GM12872 (cell line): ENCODE measurements around the gene TUBAL3.

Experiments
- TF ChIP-seq, protein P1 (sequence below): IDR thresholded peaks from 3 replicates; pipeline ENCODE4 v1.5.1; 2011; ENCODE audit warnings: low read depth, mild to moderate bottlenecking, low read length, moderate library complexity; ENCODE audit not compliant: insufficient read depth

The TUBAL3 gene

DNA sequence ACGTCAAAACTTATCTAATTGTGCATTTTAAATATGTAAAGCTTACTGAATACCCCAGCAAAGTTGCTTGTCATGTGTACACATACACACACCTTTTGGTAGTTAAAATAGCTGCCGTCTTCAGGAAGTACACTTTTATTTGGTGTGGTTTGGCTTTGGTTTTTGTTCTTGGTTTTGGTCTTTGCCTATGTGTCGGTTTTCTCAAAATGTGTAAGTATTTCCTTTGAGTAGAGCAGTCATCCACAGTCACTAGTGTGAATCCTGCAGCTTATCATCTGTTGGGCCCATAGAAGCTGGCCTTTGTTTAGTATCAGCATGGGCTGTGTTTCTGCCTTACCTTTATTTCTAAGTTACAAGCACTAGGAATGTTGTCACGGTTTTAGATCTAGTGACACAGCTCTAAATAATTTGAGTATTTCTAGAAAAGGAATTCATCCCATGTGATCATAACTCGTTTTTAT, 43.0 kb upstream of the TUBAL3 start:
- TF ChIP-seq, protein P1, sequence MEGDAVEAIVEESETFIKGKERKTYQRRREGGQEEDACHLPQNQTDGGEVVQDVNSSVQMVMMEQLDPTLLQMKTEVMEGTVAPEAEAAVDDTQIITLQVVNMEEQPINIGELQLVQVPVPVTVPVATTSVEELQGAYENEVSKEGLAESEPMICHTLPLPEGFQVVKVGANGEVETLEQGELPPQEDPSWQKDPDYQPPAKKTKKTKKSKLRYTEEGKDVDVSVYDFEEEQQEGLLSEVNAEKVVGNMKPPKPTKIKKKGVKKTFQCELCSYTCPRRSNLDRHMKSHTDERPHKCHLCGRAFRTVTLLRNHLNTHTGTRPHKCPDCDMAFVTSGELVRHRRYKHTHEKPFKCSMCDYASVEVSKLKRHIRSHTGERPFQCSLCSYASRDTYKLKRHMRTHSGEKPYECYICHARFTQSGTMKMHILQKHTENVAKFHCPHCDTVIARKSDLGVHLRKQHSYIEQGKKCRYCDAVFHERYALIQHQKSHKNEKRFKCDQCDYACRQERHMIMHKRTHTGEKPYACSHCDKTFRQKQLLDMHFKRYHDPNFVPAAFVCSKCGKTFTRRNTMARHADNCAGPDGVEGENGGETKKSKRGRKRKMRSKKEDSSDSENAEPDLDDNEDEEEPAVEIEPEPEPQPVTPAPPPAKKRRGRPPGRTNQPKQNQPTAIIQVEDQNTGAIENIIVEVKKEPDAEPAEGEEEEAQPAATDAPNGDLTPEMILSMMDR: no peak

DNA sequence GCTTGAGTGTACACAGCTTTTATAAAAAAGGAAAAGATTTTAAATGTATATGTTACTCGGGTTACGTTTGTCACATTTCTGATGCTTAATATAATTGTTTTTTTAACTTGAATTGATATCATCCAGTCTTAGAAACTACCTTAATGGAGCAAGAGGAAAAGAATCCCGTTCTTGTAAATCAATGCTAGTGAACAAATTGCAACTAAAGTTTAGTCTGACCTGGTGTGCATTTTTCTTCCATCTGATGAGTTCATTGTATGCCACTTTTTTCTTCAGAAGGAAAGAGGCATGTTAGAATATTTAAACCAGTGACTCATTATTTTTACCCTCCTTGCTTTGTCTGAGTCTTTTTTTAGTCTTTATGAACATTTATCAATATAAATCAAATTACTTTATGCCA, 42.4 kb upstream of the TUBAL3 start:
- TF ChIP-seq, protein P1: no peak

DNA sequence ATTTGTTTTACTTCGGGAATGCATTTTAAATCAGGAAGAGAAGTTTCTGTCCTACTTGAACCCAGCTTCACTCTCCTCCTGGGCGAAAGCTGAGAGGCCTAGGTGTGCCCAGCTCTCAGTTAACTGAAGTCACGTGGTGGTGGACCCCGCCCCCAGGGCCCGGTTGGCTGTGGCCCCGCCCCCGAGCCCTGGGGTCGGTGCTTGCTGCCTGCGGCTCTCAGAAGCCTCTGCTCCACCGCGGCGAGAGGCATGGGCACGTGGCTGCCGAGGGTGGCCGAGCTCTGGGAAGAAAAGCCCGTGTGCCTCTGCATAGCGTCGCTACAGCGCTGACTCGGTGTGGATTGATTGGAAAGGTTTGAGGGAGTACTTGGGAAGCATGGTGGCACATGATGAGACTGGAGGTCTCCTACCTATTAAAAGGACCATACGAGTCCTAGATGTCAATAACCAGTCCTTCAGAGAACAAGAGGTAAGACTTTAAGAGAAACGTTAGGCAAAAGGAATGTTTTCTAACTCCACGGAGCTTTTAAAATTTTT, 41.8 kb upstream of the TUBAL3 start:
- TF ChIP-seq, protein P1: no peak

DNA sequence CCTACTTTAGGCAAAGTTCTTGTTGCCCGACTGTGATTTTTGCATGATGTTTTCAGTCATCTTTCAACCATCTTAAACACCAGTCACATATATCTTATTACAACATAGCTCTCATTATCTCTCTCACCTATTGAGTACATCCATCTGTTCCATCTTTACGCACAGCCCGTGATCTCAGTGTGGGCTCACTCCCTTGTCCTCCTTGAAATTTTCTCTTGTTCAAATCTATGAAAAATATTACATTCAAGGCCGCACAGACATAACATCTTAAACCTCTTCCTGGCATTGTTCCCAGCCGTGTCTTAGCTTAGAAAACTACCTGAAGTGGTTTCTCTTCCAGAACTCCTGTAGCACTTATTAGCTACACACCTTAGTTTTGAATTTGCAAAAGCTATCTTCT, 40.4 kb upstream of the TUBAL3 start:
- TF ChIP-seq, protein P1: no peak

DNA sequence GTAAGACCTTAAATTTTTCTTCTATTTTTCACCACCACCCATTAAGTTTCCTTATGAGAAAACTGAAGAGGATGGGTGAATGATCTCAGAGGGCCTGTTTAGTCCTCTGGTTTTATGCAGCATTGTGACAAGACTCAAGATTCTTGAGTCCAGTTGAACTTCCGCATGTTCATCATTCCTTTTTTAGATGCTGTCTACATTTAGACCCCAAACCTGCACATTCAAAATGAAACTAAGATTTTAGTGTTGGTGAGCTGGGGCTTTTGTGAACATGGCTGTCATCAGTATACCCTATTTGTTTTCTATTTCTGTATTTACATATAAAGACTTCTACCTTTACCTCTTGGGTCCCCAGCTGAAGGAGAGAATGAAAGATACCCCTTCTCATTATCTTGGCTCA, 38.8 kb upstream of the TUBAL3 start:
- TF ChIP-seq, protein P1: no peak

DNA sequence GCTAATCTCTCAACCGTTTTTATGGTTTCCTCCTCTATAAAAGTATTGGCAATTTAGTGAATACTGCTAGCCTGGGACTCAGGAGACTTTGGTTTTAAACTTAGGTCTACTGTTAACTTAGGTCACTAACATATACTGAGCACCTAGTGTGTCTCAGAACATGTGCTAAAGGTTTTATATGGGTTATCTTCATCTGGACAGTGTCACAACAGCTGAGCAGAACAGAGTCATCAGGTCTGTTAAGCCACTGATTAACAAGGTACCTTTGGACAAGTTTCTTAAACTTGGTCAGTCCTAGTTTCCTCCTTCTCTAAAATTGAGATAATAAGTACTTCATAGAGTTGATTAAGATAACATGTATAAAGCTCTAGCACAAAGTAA, 38.4 kb upstream of the TUBAL3 start:
- TF ChIP-seq, protein P1: no peak

DNA sequence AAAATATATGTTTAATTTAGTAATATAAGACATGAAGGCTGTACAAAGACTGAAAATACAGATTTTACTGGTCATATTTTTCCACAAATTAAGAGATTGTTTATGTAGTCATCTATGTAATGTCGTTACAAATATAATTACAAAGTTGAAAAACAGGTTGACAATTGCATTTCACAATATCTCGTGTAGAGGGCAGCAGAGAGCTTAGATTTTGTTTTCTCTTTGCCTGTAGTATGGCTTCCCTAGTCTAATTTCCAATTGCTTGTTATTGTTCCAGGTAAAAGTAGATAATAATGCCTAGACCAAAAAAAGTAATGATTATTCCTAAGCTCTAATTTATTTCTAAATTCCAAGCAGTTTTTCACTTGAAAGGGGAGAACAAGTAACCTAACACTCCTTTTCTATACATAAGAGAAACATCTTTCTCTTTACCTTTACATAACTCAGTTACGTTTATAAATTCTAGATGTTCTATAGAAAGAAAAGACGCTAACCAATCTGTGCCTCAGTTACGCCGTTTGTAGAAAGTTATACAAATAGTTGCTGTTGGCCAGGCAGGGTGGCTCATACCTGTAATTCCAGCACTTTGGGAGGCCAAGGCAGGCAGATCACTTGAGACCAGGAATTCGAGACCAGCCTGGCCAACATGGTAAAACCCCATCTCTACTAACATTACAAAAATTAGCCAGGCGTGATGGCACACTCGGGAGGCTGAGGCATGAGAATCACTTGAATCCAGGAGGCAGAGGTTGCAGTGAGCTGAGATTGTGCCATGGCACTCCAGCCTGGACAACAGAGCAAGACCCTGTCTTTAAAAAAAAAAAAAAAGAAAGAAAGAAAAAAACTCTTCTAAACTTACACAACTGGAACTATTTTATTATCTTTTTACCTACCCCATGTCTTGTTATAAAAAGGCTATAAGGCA, 37.7 kb upstream of the TUBAL3 start:
- TF ChIP-seq, protein P1: peak; percentile 64
